Activated CD8-positive, alpha-beta T cell treated with anti-CD3 and anti-CD28 coated beads for 36 hours (primary cell): ENCODE results near the gene POLG. TPM values are rescaled to one million over a fixed set of nuclear protein-coding genes. Genes with fewer than 3 reads are reported as not detected.

Experiments used
- ATAC-seq: fragments of 200-7000 bp; cut with Tn5 transposase; one replicate; pipeline ENCODE4 v1.10.0; 2021; ENCODE audit warnings: mild to moderate bottlenecking, moderate library complexity
- CTCF ChIA-PET: fragments of 350-600 bp; sonication (Branson Sonifier 250); formaldehyde crosslinking; loops from one replicate; lab custom pipeline; 2021; ENCODE audit warnings: antibody characterized with exemption; lab: Charles Lee
- POLR2A ChIA-PET: fragments of 350-600 bp; sonication (Branson Sonifier 250); formaldehyde crosslinking; loops from one replicate; lab custom pipeline; 2021; ENCODE audit warnings: antibody characterized with exemption; lab: Charles Lee
- DNase-seq: peaks from one replicate; pipeline ENCODE4 v3.0.0-alpha.2; 2020
- H3K27ac Mint-ChIP-seq: one replicate; pipeline ENCODE4 v1.8.0; 2021; ENCODE audit warnings: mild to moderate bottlenecking, mixed read lengths
- H3K27me3 Mint-ChIP-seq: one replicate; pipeline ENCODE4 v1.8.0; 2021; ENCODE audit warnings: mixed read lengths
- H3K36me3 Mint-ChIP-seq: one replicate; pipeline ENCODE4 v1.8.0; 2021; ENCODE audit warnings: low read depth, mixed read lengths
- H3K4me1 Mint-ChIP-seq: one replicate; pipeline ENCODE4 v1.8.0; 2021; ENCODE audit warnings: low read depth, mixed read lengths
- H3K4me3 Mint-ChIP-seq: one replicate; pipeline ENCODE4 v1.8.0; 2021; ENCODE audit warnings: mild to moderate bottlenecking, moderate library complexity, mixed read lengths
- H3K9me3 Mint-ChIP-seq: one replicate; pipeline ENCODE4 v1.8.0; 2021; ENCODE audit warnings: mixed read lengths
- CTCF ChIP-seq: fragments of 200-600 bp; IDR thresholded peaks from one replicate; pipeline ENCODE4 v1.8.0; 2022; ENCODE audit warnings: antibody characterized with exemption, mild to moderate bottlenecking
- intact Hi-C: fragments of 100-400 bp; cut with micrococcal nuclease; formaldehyde crosslinking; loops from one replicate; pipeline ENCODE4 v1.10.0; 2022
- total RNA-seq, 2 experiments: library from RNA; stranded (reverse); gene quantifications; one replicate each; pipeline ENCODE4 v1.2.3, GENCODE V29; 2021

Gene POLG
- total RNA-seq, 2 experiments from 2014 or later, result 101 to 106 TPM

GRCh38 chr15:89329329-89330084, 5.1 kb downstream of the POLG start:
- H3K4me1 Mint-ChIP-seq, result peaks cover 50% of the 10 kb centered on the region
- peak overlapping the region; percentile 53 for H3K4me3 Mint-ChIP-seq
- ChIA-PET POLR2A (interaction anchor here (0.5 to 11.7 kb wide), 8 partner anchors 9 to 84 kb away, joined by 3 to 128 read pairs (median 3); no protein-coding TSS in a partner anchor), CTCF (interaction anchor here (0.6 to 12.7 kb wide), 6 partner anchors 9 to 123 kb away, joined by 3 to 116 read pairs (median 7); no protein-coding TSS in a partner anchor)
- peak; percentile 66 for DNase-seq
- TF ChIP-seq CTCF, result no peak
- H3K27ac Mint-ChIP-seq, result peak overlapping the region; percentile 82
- peaks cover 74% of the 10 kb centered on the region for H3K36me3 Mint-ChIP-seq
- H3K9me3 Mint-ChIP-seq, result no peaks in the 10 kb centered on the region
- H3K27me3 Mint-ChIP-seq, result no peaks in the 10 kb centered on the region
- peak; percentile 55 for ATAC-seq
- intact Hi-C loops, result no loop called here

- Mint-ChIP-seq H3K9me3 (no peaks in the 10 kb centered on the region), H3K36me3 (peaks cover 73% of the 10 kb centered on the region), H3K27ac (peak overlapping the region; percentile 82), H3K27me3 (no peaks in the 10 kb centered on the region), H3K4me1 (peaks cover 49% of the 10 kb centered on the region), H3K4me3 (no peak overlapping the region)
- no peak for ATAC-seq
- intact Hi-C loops, result no loop called here
- ChIA-PET POLR2A (interaction anchor here (0.9 to 11.7 kb wide), 5 partner anchors 9 to 83 kb away, joined by 3 to 128 read pairs (median 3); no protein-coding TSS in a partner anchor), CTCF (interaction anchor here (0.6 to 12.7 kb wide), 4 partner anchors 12 to 151 kb away, joined by 3 to 116 read pairs (median 19); no protein-coding TSS in a partner anchor)
- no peak for TF ChIP-seq CTCF
- DNase-seq, result no peak
Observed at GRCh38 chr15:89328398-89329254, 6.0 kb downstream of the POLG start.

- TF ChIP-seq CTCF, result no peak
- peaks cover 75% of the 10 kb centered on the region for H3K36me3 Mint-ChIP-seq
- H3K4me1 Mint-ChIP-seq, result peaks cover 41% of the 10 kb centered on the region
- H3K4me3 Mint-ChIP-seq, result no peak overlapping the region
- CTCF ChIA-PET, result interaction anchor here (6.8 to 12.7 kb wide), 2 partner anchors 30 to 120 kb away, joined by 34 to 116 read pairs; no protein-coding TSS in a partner anchor
- H3K27ac Mint-ChIP-seq, result peak overlapping the region; percentile 20
- ATAC-seq (no peak), DNase-seq (no peak)
- no peaks in the 10 kb centered on the region for H3K9me3 Mint-ChIP-seq
- POLR2A ChIA-PET, result interaction anchor here (0.9 to 11.7 kb wide), 2 partner anchors 8 to 82 kb away, joined by 3 to 128 read pairs; no protein-coding TSS in a partner anchor
- intact Hi-C loops, result no loop called here
- no peaks in the 10 kb centered on the region for H3K27me3 Mint-ChIP-seq
Observed at GRCh38 chr15:89327113-89327512, 7.5 kb downstream of the POLG start.

GRCh38 chr15:89326316-89326715, 8.3 kb downstream of the POLG start:
- DNase-seq, result no peak
- no peak for TF ChIP-seq CTCF
- POLR2A ChIA-PET, result interaction anchor here (1.4 to 11.7 kb wide), 2 partner anchors 7 to 14 kb away, joined by 5 to 128 read pairs; no protein-coding TSS in a partner anchor
- CTCF ChIA-PET, result no interaction called here
- Mint-ChIP-seq H3K4me1 (peaks cover 33% of the 10 kb centered on the region), H3K27ac (peak overlapping the region; percentile 57), H3K27me3 (no peaks in the 10 kb centered on the region), H3K36me3 (peaks cover 72% of the 10 kb centered on the region), H3K9me3 (no peaks in the 10 kb centered on the region), H3K4me3 (no peak overlapping the region)
- intact Hi-C loops, result no loop called here
- ATAC-seq, result no peak
